Chondrocyte (in vitro differentiated cells): ENCODE data around the gene DPM1. TPM values are rescaled to one million over a fixed set of nuclear protein-coding genes. Genes with fewer than 3 reads are reported as not detected.
A peak's percentile ranks its signal among the peaks of the same experiment; 100 is the strongest.

ENCODE experiments used
- DNase-seq: peaks from one replicate; pipeline ENCODE4 v3.0.0; 2021; ENCODE audit warnings: mixed read lengths, low spot score
- H3K27ac Mint-ChIP-seq: one replicate; pipeline ENCODE4 v1.8.0; 2021; ENCODE audit warnings: mild to moderate bottlenecking, moderate library complexity, mixed read lengths; ENCODE audit not compliant: unreplicated experiment
- H3K27me3 Mint-ChIP-seq: 2 replicates; pipeline ENCODE4 v1.8.0; 2021; ENCODE audit warnings: low read depth, mixed read lengths
- H3K36me3 Mint-ChIP-seq: 2 replicates; pipeline ENCODE4 v1.8.0; 2021; ENCODE audit warnings: low read depth, mixed read lengths
- H3K4me1 Mint-ChIP-seq: 2 replicates; pipeline ENCODE4 v1.8.0; 2021; ENCODE audit warnings: low read depth, mild to moderate bottlenecking, mixed read lengths
- H3K4me3 Mint-ChIP-seq: one replicate; pipeline ENCODE4 v1.8.0; 2021; ENCODE audit warnings: mild to moderate bottlenecking, moderate library complexity, mixed read lengths; ENCODE audit not compliant: unreplicated experiment
- H3K9me3 Mint-ChIP-seq: 2 replicates; pipeline ENCODE4 v1.8.0; 2021; ENCODE audit warnings: low read depth, mixed read lengths
- CTCF ChIP-seq: fragments of 200-600 bp; sonication (generic); IDR thresholded peaks from 2 replicates; pipeline ENCODE4 v1.5.0; 2021; ENCODE audit warnings: antibody characterized with exemption, mild to moderate bottlenecking, moderate library complexity
- total RNA-seq: library from RNA; stranded (reverse); gene quantifications from 3 replicates; pipeline ENCODE4 v1.2.1, GENCODE V29; 2021

The DPM1 gene
- total RNA-seq, 1 donor from 2014 or later, result 40.5 TPM

GRCh38 chr20:50993876-50994275 is 35.5 kb upstream of the DPM1 start:
- no peaks in the 10 kb centered on the region for H3K36me3 Mint-ChIP-seq
- H3K27me3 Mint-ChIP-seq, result peaks cover 3% of the 10 kb centered on the region
- no peaks in the 10 kb centered on the region for H3K9me3 Mint-ChIP-seq
- peaks cover 12% of the 10 kb centered on the region for H3K4me1 Mint-ChIP-seq
- no peak for DNase-seq
- H3K27ac Mint-ChIP-seq, result no peak overlapping the region
- no peak for TF ChIP-seq CTCF
- no peak overlapping the region for H3K4me3 Mint-ChIP-seq

GRCh38 chr20:50992733-50993457 is 34.6 kb upstream of the DPM1 start:
- Mint-ChIP-seq H3K4me1 (peaks cover 14% of the 10 kb centered on the region), H3K27ac (no peak overlapping the region), H3K36me3 (no peaks in the 10 kb centered on the region), H3K27me3 (peaks cover 3% of the 10 kb centered on the region), H3K9me3 (no peaks in the 10 kb centered on the region), H3K4me3 (no peak overlapping the region)
- TF ChIP-seq CTCF, result peak; percentile 84
- DNase-seq, result no peak

- peaks cover 18% of the 10 kb centered on the region for H3K4me1 Mint-ChIP-seq
- no peaks in the 10 kb centered on the region for H3K36me3 Mint-ChIP-seq
- H3K27me3 Mint-ChIP-seq, result peaks cover 3% of the 10 kb centered on the region
- H3K4me3 Mint-ChIP-seq, result no peak overlapping the region
- no peak overlapping the region for H3K27ac Mint-ChIP-seq
- no peaks in the 10 kb centered on the region for H3K9me3 Mint-ChIP-seq
- no peak for TF ChIP-seq CTCF
- no peak for DNase-seq
Measured at GRCh38 chr20:50992336-50992732, 34.0 kb upstream of the DPM1 start.

GRCh38 chr20:50991076-50991475 is 32.7 kb upstream of the DPM1 start:
- Mint-ChIP-seq H3K27me3 (no peaks in the 10 kb centered on the region), H3K4me1 (peaks cover 16% of the 10 kb centered on the region), H3K9me3 (no peaks in the 10 kb centered on the region), H3K4me3 (no peak overlapping the region), H3K27ac (no peak overlapping the region), H3K36me3 (no peaks in the 10 kb centered on the region)
- no peak for TF ChIP-seq CTCF
- no peak for DNase-seq

GRCh38 chr20:50987493-50988210 is 29.3 kb upstream of the DPM1 start:
- no peaks in the 10 kb centered on the region for H3K27me3 Mint-ChIP-seq
- TF ChIP-seq CTCF, result peak; percentile 90
- H3K9me3 Mint-ChIP-seq, result no peaks in the 10 kb centered on the region
- no peak overlapping the region for H3K4me3 Mint-ChIP-seq
- peaks cover 22% of the 10 kb centered on the region for H3K4me1 Mint-ChIP-seq
- no peaks in the 10 kb centered on the region for H3K36me3 Mint-ChIP-seq
- no peak overlapping the region for H3K27ac Mint-ChIP-seq
- no peak for DNase-seq
